Left colon (tissue), 2 donors: ENCODE measurements around the gene EYA2. TPM values are rescaled to one million over a fixed set of nuclear protein-coding genes. Genes with fewer than 3 reads are reported as not detected.

Source experiments
- ATAC-seq: fragments of 200-7000 bp; cut with Tn5 transposase; one replicate; pipeline ENCODE4 v1.9.1; 2020; ENCODE audit warnings: mild to moderate bottlenecking, moderate library complexity
- DNase-seq, 2 donors: peaks; one replicate each; pipeline ENCODE4 v3.0.0-alpha.2; 2020
- intact Hi-C, 2 donors: fragments of 100-400 bp; cut with DNase I in 1 of 2; cut with micrococcal nuclease in 1 of 2; formaldehyde crosslinking; loops; one replicate each; pipeline versions ENCODE4 v1.11.2 to v1.14.0; 2022; cut with DNase I, micrococcal nuclease
- total RNA-seq, 2 donors: library from RNA; stranded (reverse); fragmentation: NEBNext Ultra II Directional; extraction: Animal tissue kit (Norgen Biotek cat#: 25700); gene quantifications; one replicate each; pipeline ENCODE4 v1.2.1, GENCODE V29; 2021
- donor health status: DM: no; HTN: no; CAD: no.
- donor health status: DM: yes; HTN: yes; CAD: no.

Gene EYA2
- total RNA-seq, 2 donors from 2014 or later, result 12.2 to 21.0 TPM

DNA sequence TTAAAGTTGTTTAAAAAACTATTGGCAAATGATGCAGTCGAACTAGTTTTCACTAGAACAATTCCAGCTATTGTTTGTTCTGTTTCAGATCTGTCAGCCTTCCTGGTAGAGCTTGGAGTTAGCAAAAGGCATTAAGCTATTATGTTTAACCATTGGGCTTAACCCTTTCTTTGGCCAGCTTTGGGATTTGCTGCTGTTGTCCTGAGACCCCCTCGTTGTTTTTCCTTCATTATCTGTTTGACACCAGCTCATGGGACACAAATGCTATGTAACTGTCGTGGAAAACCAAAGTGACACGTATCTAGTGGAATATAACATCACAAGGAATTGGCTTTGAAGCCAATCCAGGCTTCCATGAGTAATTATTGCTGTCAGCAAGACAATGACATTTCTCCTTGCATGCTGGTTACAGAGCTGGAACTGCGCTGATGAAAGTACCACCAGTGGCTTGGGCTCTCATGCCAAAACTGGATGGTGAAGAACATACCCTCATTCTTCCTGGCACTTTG lies 96.0 kb downstream of the EYA2 start:
- intact Hi-C loops, result no loop called here
- ATAC-seq (peak; percentile 80), DNase-seq (no peak)

DNA sequence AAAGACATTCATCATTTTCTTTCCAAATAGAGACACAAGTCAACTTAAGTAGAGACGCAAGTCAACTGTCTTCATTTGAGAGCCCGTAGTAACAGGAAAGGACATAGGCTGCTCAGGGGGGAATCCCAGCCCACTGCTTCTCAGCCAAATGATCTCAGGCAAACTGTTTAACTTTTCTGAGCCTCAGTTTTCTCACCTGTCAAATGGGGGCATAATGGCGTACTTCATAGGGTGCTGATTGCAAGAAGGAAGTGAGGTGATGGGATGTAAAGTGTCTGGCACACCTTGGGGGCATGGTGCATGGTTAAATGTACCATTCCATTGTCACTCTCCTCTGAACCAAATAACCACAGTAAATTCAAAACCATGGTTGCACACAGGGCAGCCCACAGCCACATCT lies 96.5 kb downstream of the EYA2 start:
- intact Hi-C loops, result no loop called here
- DNase-seq, result no peak
- ATAC-seq, result no peak

GRCh38 chr20:46991880-46992639 lies 97.4 kb downstream of the EYA2 start:
- DNase-seq, result no peak
- ATAC-seq, result no peak
- intact Hi-C loops, result no loop called here

GRCh38 chr20:46992640-46993035 lies 98.0 kb downstream of the EYA2 start:
- intact Hi-C loops, result no loop called here
- ATAC-seq (no peak), DNase-seq (no peak)

DNA sequence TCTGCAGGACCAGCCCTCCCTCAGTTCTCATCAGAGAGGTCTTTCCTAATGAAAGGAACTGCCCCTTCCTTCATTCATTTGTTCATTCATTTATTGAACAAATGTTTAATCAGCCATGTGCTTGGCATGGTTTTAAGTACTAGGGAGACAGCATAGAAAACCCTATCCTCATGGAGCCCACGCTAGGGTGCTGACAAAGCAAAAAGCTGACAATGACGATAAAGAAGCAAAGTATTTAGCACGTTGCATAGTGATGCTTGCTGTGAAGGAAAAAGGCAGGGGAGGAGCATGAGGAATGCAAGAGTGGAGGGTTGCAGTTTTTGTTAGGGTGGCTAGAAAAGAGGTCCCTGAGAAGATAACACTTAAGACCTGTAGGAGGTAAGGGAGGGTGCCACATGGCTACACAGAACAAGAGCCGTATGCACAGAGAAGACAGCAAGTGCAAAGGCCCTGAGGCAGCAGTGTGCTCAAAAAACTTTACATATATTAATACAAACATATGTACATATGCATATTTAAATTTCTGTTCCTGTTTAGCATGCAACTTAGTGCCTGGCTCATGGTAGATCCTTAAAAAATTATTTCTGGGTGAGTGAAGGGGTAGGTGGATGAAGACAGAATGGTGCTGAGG lies 98.9 kb downstream of the EYA2 start:
- ATAC-seq (no peak), DNase-seq (no peak)
- intact Hi-C loops, result no loop called here

DNA sequence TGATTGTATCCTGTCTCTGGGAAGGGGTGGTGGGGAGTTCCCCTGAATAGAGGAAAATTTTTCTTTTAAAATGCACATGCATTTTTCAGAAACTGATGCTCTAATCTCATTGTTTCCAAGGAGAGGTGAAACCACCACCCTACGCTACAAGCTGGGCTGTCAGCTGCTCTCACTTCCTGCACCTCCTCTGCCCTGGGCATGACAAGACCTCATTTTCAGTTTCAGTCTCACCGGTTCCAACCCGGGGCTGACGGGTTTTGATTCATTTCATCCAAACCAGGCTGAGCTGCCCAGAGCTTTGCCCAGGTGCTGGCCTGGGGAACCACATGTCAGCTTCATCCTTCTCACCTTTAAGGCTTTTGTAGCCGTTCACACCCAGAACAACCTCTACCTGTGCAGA lies 99.7 kb downstream of the EYA2 start:
- intact Hi-C loops, result no loop called here
- DNase-seq, result peak; percentile 32 to 36
- peak; percentile 30 for ATAC-seq

- DNase-seq (no peak), ATAC-seq (no peak)
- intact Hi-C loops, result no loop called here
Observed at GRCh38 chr20:46995561-46996142, 101.0 kb downstream of the EYA2 start.

DNA sequence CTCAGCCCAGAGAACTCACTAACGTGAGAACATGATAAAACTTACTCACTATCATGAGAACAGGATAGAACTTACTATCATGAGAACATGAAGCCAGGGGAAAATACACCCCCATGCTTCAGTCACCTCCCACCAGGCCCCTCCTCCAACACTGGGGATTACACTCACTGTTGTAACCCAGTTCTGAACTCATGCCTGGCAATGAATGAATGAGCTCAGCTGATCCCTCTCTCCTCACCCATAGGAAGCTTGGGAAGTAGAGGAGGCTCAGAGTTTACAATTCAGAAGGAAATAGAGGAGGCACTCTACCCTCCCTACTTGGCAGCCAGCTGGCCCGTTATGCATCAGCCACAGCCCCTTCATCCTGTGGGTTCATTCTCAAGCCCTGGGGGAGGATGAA lies 102.5 kb downstream of the EYA2 start:
- intact Hi-C loops, result no loop called here
- DNase-seq, result no peak
- no peak for ATAC-seq

GRCh38 chr20:46998477-46999240 lies 104.0 kb downstream of the EYA2 start:
- DNase-seq, result no peak
- intact Hi-C loops, result no loop called here
- ATAC-seq, result no peak

GRCh38 chr20:46999801-47000465 lies 105.3 kb downstream of the EYA2 start:
- intact Hi-C loops, result no loop called here

DNA sequence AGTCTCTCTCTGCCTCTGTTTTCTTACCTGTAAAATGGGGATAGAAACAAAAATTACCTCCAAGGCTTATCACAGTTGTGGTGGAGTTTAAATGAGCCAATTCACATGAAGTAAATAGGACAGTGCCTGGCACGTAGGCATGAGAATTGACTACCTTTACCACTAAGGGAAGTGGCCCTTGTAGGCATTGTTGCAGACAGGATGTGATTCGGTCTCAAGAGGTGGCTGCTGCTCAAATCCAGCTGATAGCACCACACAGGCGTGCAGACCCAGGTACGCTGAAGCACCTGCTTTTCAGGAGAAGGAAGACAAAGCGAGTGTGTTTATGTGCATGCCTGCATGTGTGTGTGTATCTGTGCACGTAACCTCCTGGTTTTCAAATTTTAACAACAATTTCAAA lies 108.6 kb downstream of the EYA2 start:
- intact Hi-C loops, result no loop called here
- no peak for ATAC-seq
- no peak for DNase-seq

More at GRCh38 chr20:46999801-47000465, 105.3 kb downstream of the EYA2 start:
- DNase-seq, result no peak
- no peak for ATAC-seq

GRCh38 chr20:47004179-47004578 lies 109.5 kb downstream of the EYA2 start:
- intact Hi-C loops, result no loop called here
- DNase-seq (no peak), ATAC-seq (no peak)

DNA sequence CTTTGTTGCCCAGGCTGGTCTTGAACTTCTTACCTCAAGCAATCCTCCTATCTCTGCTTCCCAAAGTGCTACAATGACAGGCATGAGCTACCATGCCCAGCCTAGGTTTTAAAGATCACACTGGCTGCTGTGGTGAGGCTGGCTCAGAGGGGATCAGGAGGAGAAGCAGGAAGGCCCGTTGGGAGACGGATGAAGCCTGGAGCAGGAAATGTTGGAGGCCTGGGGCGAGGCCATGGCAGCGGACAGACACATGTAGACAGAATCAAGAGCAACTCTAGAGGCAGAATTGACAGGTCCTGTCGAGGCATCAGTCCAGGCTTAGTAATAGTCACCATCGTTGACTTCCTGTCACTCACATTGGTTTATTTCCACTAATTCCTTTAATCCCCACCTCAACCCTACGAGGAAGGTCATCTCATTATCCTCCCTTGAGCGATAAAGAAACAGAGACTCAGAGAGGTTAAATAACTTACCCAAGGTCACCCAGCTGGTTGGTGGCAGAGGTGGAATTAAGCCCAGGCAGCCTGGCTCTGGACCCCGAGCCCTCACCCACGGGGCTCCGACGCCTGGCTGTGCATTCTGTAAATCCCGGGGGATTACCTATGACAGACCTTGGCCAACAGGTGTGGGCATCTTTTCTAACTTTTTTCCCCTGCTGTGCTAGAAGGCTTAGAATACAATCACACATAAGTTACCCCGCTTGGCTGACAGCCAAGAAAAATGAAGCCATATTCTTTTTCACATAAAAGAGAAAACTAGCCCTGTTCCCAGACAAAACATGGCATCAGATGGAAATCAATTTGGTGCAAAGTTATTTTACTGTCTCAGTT lies 113.4 kb downstream of the EYA2 start:
- intact Hi-C loops, result no loop called here
- no peak for ATAC-seq
- no peak for DNase-seq

DNA sequence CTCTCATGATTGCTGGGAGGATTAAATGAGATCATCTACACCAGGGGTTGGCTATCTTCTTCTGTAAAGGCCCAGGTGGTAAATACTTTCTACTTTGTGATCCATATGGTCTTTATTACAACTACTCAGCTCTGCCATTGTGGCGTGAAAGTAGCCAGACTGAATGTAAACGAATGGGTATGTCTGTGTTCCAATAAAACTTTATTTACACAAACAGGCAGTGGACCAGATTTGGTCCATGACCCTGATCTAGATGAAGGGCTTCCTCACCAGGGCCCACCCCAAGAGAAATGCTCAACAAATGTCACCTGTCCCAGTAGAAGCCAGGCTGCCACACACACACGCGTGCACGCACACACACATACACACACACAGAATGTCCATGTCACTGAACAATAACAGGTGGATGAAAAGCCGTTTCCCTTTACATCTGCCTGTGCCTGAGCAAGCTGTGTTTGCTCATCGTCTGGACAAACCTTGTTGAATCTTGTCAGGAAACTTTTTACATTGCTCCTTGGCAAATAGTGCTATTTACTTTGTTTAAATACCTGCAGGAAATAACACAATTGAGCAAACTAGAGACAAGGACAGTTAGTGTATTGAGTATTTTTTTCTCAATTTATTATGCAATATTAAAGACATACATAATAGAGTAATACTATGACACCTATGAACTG lies 114.3 kb downstream of the EYA2 start:
- intact Hi-C loops, result no loop called here
- DNase-seq (no peak), ATAC-seq (peak; percentile 75)

GRCh38 chr20:47009784-47010183 lies 115.1 kb downstream of the EYA2 start:
- ATAC-seq, result no peak
- intact Hi-C loops, result no loop called here

GRCh38 chr20:47011984-47012383 lies 117.3 kb downstream of the EYA2 start:
- DNase-seq, result no peak
- no peak for ATAC-seq
- intact Hi-C loops, result no loop called here

More at GRCh38 chr20:47009784-47010183, 115.1 kb downstream of the EYA2 start:
- DNase-seq, result no peak

DNA sequence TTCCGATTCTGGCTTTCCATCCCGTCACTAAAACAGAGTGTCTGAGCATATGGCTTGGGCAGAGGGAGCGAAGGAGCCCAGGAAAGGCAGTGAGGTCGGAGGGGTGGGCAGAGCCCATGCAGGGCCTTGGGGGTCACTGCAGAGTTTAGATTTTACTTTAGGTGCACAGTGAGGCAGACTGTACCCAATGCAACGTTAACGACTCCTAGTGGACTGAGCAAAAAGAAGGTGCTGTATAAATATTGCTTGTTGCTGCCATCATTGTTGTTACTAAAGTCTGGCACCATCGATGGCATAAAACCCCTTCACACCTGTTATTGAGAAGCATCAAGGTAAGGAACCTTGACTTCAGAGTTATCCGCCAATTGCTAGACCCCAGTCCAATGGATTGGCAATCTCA lies 119.0 kb downstream of the EYA2 start:
- intact Hi-C loops, result no loop called here
- ATAC-seq (no peak), DNase-seq (no peak)
